Activated CD4-positive, alpha-beta T cell treated with anti-CD3 and anti-CD28 coated beads, Interleukin-2, amount 10 ng/mL, durations not matched to agents 7 days and 5 days (primary cell): Measurements from ENCODE around the gene MRPS24. TPM values are rescaled to one million over a fixed set of nuclear protein-coding genes. Genes with fewer than 3 reads are reported as not detected.
"Not testable (repeated sequence)": the region's sequence is repeated elsewhere in the genome, so short reads cannot be mapped to it uniquely, and the experiment has no call there.

Source experiments
- CTCF ChIA-PET: fragments of 350-600 bp; sonication (Branson Sonifier 250); formaldehyde crosslinking; loops from one replicate; lab custom pipeline; 2021; ENCODE audit warnings: antibody characterized with exemption; lab: Charles Lee
- POLR2A ChIA-PET: fragments of 350-600 bp; sonication (Branson Sonifier 250); formaldehyde crosslinking; loops from one replicate; lab custom pipeline; 2021; ENCODE audit warnings: antibody characterized with exemption; lab: Charles Lee
- DNase-seq: peaks from one replicate; pipeline ENCODE4 v3.0.0-alpha.2; 2020
- H3K27ac Mint-ChIP-seq: one replicate; pipeline ENCODE4 v1.8.0; 2021; ENCODE audit warnings: mild to moderate bottlenecking, moderate library complexity, mixed read lengths
- H3K27me3 Mint-ChIP-seq: one replicate; pipeline ENCODE4 v1.8.0; 2021; ENCODE audit warnings: mixed read lengths
- H3K36me3 Mint-ChIP-seq: one replicate; pipeline ENCODE4 v1.8.0; 2021; ENCODE audit warnings: low read depth, mixed read lengths
- H3K4me1 Mint-ChIP-seq: one replicate; pipeline ENCODE4 v1.8.0; 2021; ENCODE audit warnings: mixed read lengths
- H3K4me3 Mint-ChIP-seq: one replicate; pipeline ENCODE4 v1.8.0; 2021; ENCODE audit warnings: mild to moderate bottlenecking, moderate library complexity, mixed read lengths
- H3K9me3 Mint-ChIP-seq: one replicate; pipeline ENCODE4 v1.8.0; 2021; ENCODE audit warnings: mixed read lengths
- total RNA-seq, 2 experiments: library from RNA; stranded (reverse); gene quantifications; one replicate each; pipeline ENCODE4 v1.2.3, GENCODE V29; 2021

Gene MRPS24
- 10 to 100 TPM; 77.6 to 84.0 TPM for total RNA-seq

- CTCF ChIA-PET = interaction anchor here (0.9 kb wide), 1 partner anchor 285 kb away, joined by 3 read pairs; no protein-coding TSS in a partner anchor
- Mint-ChIP-seq H3K27me3 (peaks cover 2% of the 10 kb centered on the region), H3K9me3 (peaks cover 3% of the 10 kb centered on the region), H3K36me3 (peaks cover 34% of the 10 kb centered on the region), H3K4me3 (peak within 1 kb of the TSS; percentile 80), H3K4me1 (peaks cover 24% of the 10 kb centered on the region), H3K27ac (peak within 1 kb of the TSS; percentile 89)
- POLR2A ChIA-PET = interaction anchor here (0.5 to 0.6 kb wide), 2 partner anchors 165 to 287 kb away, joined by 3 read pairs; partner anchors contain the start of gene STK17A
- DNase-seq = peak; percentile 94
Observed at GRCh38 chr7:43869006-43869866, at the start of gene MRPS24. Gene MRPS24, minus strand, starts transcription at chr7:43869517. Its CDS starts 22 bp downstream, at chr7:43869495.

GRCh38 chr7:43915907-43916306, 46.6 kb upstream of the MRPS24 start:
- Mint-ChIP-seq H3K4me1 (no peaks in the 10 kb centered on the region), H3K4me3 (no peak overlapping the region), H3K9me3 (no peaks in the 10 kb centered on the region), H3K27me3 (no peaks in the 10 kb centered on the region), H3K36me3 (peaks cover 13% of the 10 kb centered on the region), H3K27ac (no peak overlapping the region)
- DNase-seq = no peak
- ChIA-PET CTCF (no interaction called here), POLR2A (no interaction called here)

- H3K27ac Mint-ChIP-seq = no peak overlapping the region
- POLR2A ChIA-PET = interaction anchor here (0.6 kb wide), 1 partner anchor 69 kb away, joined by 3 read pairs; no protein-coding TSS in a partner anchor
- H3K27me3 Mint-ChIP-seq = no peaks in the 10 kb centered on the region
- peaks cover 16% of the 10 kb centered on the region for H3K36me3 Mint-ChIP-seq
- no peaks in the 10 kb centered on the region for H3K4me1 Mint-ChIP-seq
- CTCF ChIA-PET = no interaction called here
- no peak for DNase-seq
- no peaks in the 10 kb centered on the region for H3K9me3 Mint-ChIP-seq
- H3K4me3 Mint-ChIP-seq = no peak overlapping the region
Observed at GRCh38 chr7:43914795-43915194, 45.5 kb upstream of the MRPS24 start.

- peaks cover 14% of the 10 kb centered on the region for H3K36me3 Mint-ChIP-seq
- ChIA-PET CTCF (interaction anchor here (1.2 to 1.8 kb wide), 2 partner anchors 11 to 13 kb away, joined by 3 to 5 read pairs; no protein-coding TSS in a partner anchor), POLR2A (no interaction called here)
- peak within 1 kb of the TSS; percentile 96 for H3K27ac Mint-ChIP-seq
- DNase-seq = peak; percentile 55
- peak within 1 kb of the TSS; percentile 91 for H3K4me3 Mint-ChIP-seq
- H3K4me1 Mint-ChIP-seq = peaks cover 26% of the 10 kb centered on the region
- no peaks in the 10 kb centered on the region for H3K27me3 Mint-ChIP-seq
- H3K9me3 Mint-ChIP-seq = no peaks in the 10 kb centered on the region
Observed at GRCh38 chr7:43906331-43907010, 37.2 kb upstream of the MRPS24 start, which contains the start of gene URGCP. Gene URGCP, minus strand, starts transcription at chr7:43906596. Its CDS starts 21 bp downstream, at chr7:43906575.

- Mint-ChIP-seq H3K4me1 (peaks cover 26% of the 10 kb centered on the region), H3K36me3 (peaks cover 14% of the 10 kb centered on the region), H3K4me3 (peak overlapping the region; percentile 91), H3K27ac (peak overlapping the region; percentile 96), H3K27me3 (no peaks in the 10 kb centered on the region), H3K9me3 (no peaks in the 10 kb centered on the region)
- ChIA-PET POLR2A (no interaction called here), CTCF (no interaction called here)
- peak; percentile 23 for DNase-seq
Observed at GRCh38 chr7:43905956-43906330, 36.6 kb upstream of the MRPS24 start.

GRCh38 chr7:43905209-43905946, 36.1 kb upstream of the MRPS24 start:
- H3K9me3 Mint-ChIP-seq = no peaks in the 10 kb centered on the region
- peak overlapping the region; percentile 96 for H3K27ac Mint-ChIP-seq
- peaks cover 12% of the 10 kb centered on the region for H3K36me3 Mint-ChIP-seq
- DNase-seq = no peak
- CTCF ChIA-PET = interaction anchor here (1.2 kb wide), 1 partner anchor 323 kb away, joined by 3 read pairs; the partner anchor contains the start of gene STK17A
- POLR2A ChIA-PET = no interaction called here
- peaks cover 26% of the 10 kb centered on the region for H3K4me1 Mint-ChIP-seq
- no peaks in the 10 kb centered on the region for H3K27me3 Mint-ChIP-seq
- H3K4me3 Mint-ChIP-seq = peak overlapping the region; percentile 91

GRCh38 chr7:43904533-43905208, 35.4 kb upstream of the MRPS24 start:
- Mint-ChIP-seq H3K27ac (no peak overlapping the region), H3K4me3 (peak overlapping the region; percentile 91), H3K4me1 (peaks cover 26% of the 10 kb centered on the region), H3K36me3 (peaks cover 9% of the 10 kb centered on the region), H3K27me3 (no peaks in the 10 kb centered on the region), H3K9me3 (no peaks in the 10 kb centered on the region)
- POLR2A ChIA-PET = interaction anchor here (0.7 kb wide), 1 partner anchor 34 kb away, joined by 3 read pairs; no protein-coding TSS in a partner anchor
- CTCF ChIA-PET = interaction anchor here (0.7 to 1.2 kb wide), 5 partner anchors 11 to 343 kb away, joined by 3 to 6 read pairs (median 3); partner anchors contain the start of gene STK17A
- no peak for DNase-seq

GRCh38 chr7:43902542-43903054, 33.3 kb upstream of the MRPS24 start:
- Mint-ChIP-seq H3K36me3 (peaks cover 7% of the 10 kb centered on the region), H3K4me3 (no peak overlapping the region), H3K27me3 (no peaks in the 10 kb centered on the region), H3K9me3 (no peaks in the 10 kb centered on the region), H3K27ac (no peak overlapping the region), H3K4me1 (peaks cover 24% of the 10 kb centered on the region)
- no peak for DNase-seq
- POLR2A ChIA-PET = no interaction called here
- CTCF ChIA-PET = no interaction called here

- H3K4me1 Mint-ChIP-seq = peaks cover 11% of the 10 kb centered on the region
- CTCF ChIA-PET, H3K27me3 Mint-ChIP-seq, H3K27ac Mint-ChIP-seq, POLR2A ChIA-PET, H3K9me3 Mint-ChIP-seq, DNase-seq, H3K36me3 Mint-ChIP-seq, H3K4me3 Mint-ChIP-seq: not testable (repeated sequence)
Observed at GRCh38 chr7:43898571-43898970, 29.3 kb upstream of the MRPS24 start.

- ChIA-PET CTCF (no interaction called here), POLR2A (no interaction called here)
- Mint-ChIP-seq H3K4me3 (no peak overlapping the region), H3K36me3 (peaks cover 7% of the 10 kb centered on the region), H3K27me3 (no peaks in the 10 kb centered on the region), H3K27ac (no peak overlapping the region), H3K4me1 (peaks cover 24% of the 10 kb centered on the region), H3K9me3 (no peaks in the 10 kb centered on the region)
- no peak for DNase-seq
Observed at GRCh38 chr7:43895847-43896415, 26.6 kb upstream of the MRPS24 start.

GRCh38 chr7:43891069-43891955, 22.0 kb upstream of the MRPS24 start:
- H3K4me3 Mint-ChIP-seq = no peak overlapping the region
- peaks cover 7% of the 10 kb centered on the region for H3K36me3 Mint-ChIP-seq
- ChIA-PET CTCF (interaction anchor here (0.9 kb wide), 1 partner anchor 57 kb away, joined by 3 read pairs; no protein-coding TSS in a partner anchor), POLR2A (no interaction called here)
- no peaks in the 10 kb centered on the region for H3K27me3 Mint-ChIP-seq
- H3K27ac Mint-ChIP-seq = no peak overlapping the region
- peaks cover 42% of the 10 kb centered on the region for H3K4me1 Mint-ChIP-seq
- no peak for DNase-seq
- H3K9me3 Mint-ChIP-seq = no peaks in the 10 kb centered on the region
